Epithelial cell of prostate (primary cell): ENCODE data around the gene TSPO.

Source experiments
- DNase-seq: peaks from one replicate; pipeline ENCODE4 v3.0.0-alpha.2; 2011; ENCODE audit warnings: low read depth, low spot score
- H3K27ac ChIP-seq: fragments of 450-650 bp; 2 replicates; pipeline ENCODE4 v1.5.1; 2017; ENCODE audit warnings: mild to moderate bottlenecking

The TSPO gene

DNA sequence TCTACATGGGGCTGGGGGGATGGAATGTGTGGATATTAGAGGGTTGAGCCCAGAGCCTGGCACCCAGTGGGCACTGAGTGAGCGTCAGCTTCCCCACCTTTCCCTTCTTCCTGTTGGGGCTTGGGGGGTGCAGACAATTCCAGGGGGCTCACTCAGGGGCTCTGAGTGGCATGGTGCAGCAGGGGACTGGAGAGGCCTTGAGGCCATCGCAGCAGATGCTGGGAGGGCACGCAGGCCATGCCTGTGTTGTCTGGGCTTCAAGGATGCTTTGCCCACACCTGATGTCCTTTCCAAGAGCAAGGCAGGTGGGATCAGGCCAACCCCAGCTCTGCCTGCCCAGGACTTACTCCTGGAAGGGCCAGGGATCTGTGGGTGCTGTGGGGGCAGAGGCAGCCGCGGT, 46.8 kb downstream of the TSPO start:
- H3K27ac ChIP-seq: no peak overlapping the region
- DNase-seq: no peak

DNA sequence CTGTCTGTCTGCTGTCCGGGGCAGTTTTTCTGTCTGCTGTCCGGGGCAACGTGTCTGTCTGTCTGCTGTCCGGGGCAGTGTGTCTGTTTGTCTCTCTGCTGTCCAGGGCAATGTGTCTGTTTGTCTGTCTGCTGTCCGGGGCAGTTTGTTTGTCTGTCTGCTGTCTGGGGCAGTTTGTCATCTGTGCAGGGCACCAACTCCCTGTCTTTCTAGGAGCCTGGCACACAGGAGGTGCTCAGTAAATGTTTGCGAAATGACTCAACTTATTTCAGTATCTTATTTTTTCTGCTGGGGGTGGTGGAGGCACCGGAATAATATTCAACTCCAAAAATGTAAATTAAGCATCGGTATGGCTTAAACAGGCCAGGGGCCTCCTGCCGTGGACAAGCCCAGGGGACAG, 47.6 kb downstream of the TSPO start:
- no peak overlapping the region for H3K27ac ChIP-seq
- no peak for DNase-seq

DNA sequence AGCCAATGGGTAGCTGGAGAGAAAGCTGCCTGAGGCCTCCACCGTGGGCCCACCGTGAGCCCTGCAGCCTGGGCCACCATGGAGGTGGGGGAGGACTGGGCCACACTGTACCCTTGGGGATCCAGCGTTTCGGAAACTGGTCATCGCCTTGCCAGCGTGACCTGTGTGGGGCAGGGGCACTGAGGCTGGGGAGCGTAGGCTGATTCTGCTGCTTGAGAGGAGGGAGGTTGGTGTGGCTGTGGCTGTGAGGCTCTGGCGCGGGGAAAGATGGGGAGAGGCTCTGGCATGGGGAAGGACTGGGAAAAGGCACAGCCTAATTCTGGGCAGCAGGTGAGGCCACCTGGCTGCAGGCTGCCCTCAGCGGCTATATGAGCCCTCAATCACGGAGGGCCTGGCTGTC, 48.2 kb downstream of the TSPO start:
- no peak for DNase-seq
- no peak overlapping the region for H3K27ac ChIP-seq

DNA sequence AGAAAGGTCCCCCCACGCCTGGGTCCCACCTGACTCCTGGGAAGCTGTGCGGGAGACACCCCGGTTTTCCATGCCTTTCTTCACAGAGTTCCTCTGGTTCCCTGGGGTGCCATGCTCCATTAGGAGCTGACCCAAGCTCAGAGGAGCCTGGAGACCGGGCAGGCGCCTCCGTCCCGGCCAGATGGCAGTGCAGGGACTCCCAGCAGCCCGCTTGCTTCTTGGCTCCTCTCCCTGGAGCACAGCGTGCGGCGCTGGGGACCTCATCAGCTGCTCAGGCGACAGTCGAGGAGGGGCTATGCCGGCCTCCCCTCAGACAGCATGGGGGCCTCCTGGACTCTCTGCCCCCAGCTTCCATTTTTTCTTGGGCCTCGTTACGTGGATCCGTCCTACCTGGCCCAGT, 48.7 kb downstream of the TSPO start:
- DNase-seq: no peak
- no peak overlapping the region for H3K27ac ChIP-seq

DNA sequence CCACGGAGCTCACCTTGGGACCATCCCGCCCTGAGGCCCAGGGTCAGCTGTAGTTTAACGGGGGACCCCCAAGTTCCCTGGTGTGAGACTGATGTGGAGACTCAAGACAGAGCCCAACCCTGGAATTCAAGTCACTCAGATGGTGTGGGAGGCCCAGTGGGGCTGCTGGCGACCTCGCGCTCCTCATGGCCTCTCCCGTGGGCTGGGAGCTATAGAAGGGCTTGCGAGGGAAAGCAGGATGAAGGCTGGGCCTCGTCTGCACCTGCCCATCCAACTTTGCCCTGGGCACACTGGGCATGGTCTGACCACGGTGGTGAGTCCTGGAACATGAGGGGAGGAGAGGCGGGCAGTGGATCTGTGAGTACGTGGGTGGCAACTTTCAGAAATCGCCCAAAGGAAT, 49.2 kb downstream of the TSPO start:
- H3K27ac ChIP-seq: no peak overlapping the region
- DNase-seq: no peak

DNA sequence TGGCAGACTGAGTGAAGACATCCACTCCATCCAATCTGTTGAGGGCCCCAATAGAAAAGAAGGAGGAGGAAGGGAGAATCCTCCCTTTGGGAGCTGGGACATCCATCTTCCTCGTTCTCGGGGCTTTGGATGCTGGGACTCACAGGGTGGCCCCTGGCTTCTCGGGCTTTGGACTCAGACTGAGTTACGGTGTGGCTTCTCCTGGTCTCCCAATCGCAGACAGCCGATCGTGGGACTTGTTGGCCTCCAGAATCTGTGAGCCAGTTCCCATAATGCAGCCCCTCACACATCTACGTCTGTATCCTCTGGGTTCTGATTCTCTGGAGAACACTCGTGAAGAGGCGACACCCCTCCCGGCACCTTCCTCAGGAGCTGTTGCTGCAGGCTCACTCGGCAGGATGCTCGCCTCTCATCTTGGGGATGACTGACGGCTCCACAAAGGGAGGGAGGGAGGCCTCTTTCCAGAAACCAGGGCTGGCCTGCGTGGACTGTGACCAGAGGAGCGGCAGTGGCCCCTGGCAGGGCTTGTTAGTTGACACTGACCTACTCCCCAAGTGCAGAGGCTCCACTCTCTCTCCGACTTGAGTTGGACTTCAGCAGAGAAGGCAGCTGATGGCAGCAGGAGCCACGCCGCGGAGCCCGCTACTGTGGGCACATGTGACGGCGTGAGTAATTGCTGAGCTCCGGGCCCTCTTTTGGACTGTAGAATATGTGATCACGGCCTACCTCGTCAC, 50.3 kb downstream of the TSPO start:
- no peak overlapping the region for H3K27ac ChIP-seq
- DNase-seq: no peak

DNA sequence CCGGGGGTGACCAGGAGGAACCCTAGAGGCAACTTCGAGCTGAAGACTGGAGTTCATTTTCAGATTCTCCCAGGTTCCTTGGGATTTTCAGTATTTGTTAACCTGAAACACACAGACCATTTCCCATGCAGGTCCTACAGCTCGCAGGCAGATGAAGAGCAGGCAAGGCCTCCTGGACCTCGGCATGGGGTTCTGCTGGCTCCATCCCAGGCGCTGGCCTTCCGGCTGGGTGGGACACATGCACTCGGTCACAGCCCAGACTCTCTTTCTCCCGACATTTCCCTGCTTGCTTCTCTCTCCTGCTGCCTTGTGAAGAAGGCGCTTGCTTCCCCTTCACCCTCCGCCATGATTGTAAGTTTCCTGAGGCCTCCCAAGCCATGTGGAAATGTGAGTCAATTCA, 51.0 kb downstream of the TSPO start:
- no peak for DNase-seq
- no peak overlapping the region for H3K27ac ChIP-seq

DNA sequence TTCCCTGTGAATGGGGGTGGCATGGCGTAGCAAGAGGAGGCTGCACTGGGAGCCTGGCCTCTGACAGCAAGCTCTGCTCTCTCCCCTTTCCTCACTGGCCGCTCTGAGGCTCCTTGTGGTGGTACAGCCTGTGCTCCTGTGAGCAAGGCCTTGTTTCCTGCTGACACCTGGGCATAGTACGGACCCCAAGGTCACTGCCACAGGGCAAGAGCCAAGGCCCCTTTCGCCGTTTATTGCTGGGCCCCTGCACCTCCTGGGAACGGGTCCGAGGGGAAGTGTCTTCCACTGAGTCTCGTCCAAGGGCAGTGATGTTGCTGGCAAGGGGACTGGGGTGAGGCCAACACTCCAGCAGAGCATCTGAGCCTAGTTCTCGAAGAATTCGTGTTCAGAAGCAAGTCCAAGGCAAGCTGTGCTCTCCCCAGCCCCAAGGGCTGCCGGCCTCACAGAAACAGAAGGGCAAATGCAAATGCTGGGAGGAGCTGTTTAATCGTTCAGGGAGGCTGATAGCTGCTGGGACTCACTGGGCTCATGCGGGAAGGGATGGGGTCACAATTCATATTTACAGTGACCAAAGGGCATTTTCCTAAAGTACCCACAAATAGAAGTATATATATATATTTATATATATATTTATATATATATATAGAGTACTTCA, 51.5 kb downstream of the TSPO start:
- no peak overlapping the region for H3K27ac ChIP-seq
- DNase-seq: no peak

DNA sequence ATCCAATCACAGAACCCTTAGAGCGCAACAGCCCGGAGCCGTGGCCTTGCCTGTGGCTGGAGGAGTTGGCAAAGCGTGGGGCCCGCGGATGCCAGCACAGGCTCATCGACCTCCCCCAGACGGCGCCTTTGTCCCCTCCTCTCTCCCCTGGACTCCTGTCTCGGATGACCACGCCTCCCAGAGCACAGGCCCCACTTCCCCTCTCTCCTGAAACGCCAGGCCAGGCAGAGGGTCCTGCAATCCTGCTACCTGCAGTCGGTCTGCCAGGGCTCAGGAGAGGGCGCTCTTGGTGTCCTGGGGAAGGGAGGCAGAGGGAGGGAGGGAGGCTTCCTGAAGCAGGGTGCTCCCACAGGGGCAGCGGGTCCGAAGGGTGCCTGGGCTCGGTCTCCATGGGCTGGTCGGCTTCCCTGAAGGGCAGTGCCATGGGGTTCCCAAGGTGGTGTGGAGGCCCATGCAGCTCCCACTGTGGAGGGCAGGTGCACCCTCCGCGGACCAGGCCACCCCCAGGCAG, 52.2 kb downstream of the TSPO start:
- no peak overlapping the region for H3K27ac ChIP-seq
- no peak for DNase-seq

DNA sequence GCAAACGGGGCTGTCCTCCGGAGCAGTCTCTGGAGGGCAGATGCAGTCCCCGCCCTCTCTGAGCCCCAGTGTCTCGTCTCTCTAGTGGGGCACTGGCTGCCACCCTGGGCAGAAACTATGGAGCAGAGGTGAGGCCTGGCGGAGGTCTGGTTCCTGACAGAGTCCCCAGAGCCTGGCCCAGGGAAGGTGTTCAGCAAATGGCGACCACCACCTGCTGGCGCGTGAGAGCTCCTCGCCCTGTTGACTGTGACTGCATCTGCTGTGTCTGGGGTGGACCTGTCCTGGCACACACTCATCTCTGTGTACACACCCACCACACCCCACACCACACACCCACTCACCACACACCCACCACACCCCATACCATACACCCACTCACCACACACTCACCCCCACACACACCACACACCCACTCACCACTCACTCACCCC, 53.9 kb downstream of the TSPO start:
- DNase-seq: no peak
- H3K27ac ChIP-seq: no peak overlapping the region

DNA sequence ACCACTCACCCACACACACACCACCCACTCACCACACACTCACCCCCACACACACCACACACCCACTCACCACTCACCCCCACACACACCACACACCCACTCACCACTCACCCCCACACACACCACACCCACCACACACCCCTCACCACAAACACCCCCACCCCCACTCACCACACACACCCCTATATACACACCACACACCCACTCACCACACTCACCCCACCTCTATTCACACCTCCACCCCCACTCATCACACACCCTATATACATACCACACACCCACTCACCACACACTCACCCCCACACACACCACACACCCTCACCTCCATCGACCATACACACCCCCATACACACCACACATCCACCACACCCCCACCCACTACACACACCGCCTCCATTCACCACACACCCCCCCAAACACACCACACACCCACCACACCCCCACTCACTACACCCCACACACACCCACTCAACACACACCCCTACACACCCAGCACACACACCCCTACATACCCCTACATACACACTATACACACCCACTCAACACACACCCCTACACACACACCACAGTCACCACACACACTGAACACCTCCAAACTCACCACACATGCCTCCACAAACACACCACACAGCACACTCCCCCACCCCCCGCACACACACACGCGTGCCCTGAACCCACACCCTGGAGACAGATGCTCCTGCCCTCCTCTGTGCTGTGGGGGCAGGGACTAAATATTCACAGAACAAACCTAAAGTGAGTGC, 54.6 kb downstream of the TSPO start:
- DNase-seq: no peak
- H3K27ac ChIP-seq: no peak overlapping the region

DNA sequence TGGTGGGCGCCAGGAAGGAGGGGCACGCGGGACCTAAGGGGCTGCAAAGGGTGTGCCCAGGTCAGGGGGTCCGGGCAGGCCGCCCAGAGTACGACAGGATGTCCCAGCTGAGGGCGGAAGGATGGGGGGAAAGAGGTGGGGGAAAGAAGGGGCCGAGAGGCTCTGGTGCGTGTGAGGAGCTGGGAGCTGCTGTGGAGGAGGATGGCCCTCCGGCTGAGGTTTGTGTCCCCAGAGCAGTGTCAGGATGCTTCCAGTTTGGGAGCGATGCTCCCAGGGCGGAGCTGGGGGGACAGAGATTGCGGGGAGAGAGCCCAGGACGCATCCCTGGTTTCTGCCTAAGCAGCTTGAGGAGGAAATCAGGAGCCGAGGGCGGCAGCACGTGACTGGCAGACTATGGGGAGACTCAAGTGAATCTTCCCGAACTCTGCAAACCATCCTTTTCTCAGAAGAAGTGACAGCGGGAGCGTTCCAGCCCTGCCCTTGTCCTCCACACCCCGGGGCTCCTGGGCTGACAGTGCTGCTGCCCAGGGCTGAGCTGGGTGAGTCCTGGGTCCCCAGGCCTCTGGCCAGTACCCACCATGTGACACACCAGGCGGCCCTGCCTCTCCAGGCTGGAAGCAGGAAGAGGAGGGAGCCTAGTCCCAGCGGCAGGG, 55.3 kb downstream of the TSPO start:
- DNase-seq: no peak
- no peak overlapping the region for H3K27ac ChIP-seq

DNA sequence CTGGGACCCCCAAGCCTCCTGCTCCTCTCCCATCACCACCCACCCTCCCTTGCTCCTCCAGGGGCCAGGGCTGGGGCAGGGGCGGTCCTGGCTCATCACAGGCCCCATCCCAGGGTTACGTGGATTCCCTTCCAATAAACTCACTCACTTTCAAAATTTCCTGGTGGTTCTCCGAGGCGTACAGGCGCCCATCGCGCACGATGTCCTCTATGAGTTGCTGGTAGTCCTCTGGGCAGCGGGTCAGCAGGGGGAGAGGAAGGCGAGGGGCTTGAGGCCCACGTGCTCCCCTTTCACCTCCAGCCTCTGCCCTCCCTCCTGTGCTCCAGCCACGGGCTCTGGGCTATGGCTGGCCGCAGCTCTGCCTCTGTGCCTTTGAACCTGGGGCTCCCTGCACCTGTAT, 56.0 kb downstream of the TSPO start:
- DNase-seq: no peak
- no peak overlapping the region for H3K27ac ChIP-seq

DNA sequence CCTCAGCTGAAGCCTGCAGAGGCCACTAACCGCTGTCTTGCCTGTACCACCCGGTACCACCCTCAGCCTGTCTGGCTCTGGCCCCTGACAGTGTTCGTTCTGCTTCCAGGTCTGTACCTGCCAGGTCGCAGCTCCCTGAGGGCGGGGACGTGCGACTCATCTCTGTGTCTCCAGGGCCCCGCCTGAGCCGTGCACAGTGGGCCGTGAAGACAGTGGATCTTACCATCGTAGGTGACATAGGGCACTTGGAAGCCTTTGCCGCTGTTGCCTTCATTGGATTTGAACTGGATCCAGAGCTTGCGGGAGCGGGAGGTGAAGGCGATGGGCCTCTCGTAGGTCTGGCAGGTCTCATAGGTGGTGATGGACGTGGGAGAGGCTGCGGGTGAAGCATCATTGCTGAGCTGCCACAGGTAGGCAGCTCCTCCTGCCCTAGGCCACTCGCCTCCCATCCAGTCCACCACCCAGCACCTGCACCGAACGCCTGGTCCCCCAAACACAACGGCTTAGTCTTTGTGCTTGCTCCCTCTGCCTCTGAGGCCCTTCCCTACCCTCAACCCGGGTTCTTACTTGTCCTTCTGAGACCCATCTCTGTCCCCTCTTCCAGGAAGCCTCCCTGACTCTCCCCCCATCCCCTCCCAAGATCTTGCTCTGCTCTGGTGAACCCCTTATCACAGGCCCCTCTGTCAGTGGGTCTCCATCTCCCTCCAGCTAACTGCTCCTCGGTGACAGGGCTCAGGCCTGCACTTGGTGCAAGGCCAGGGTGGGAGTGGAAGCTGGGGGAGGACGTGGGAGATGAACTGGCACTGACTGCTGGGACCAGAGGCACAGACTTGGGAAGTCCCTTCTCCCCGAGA, 56.7 kb downstream of the TSPO start:
- H3K27ac ChIP-seq: no peak overlapping the region
- DNase-seq: no peak

DNA sequence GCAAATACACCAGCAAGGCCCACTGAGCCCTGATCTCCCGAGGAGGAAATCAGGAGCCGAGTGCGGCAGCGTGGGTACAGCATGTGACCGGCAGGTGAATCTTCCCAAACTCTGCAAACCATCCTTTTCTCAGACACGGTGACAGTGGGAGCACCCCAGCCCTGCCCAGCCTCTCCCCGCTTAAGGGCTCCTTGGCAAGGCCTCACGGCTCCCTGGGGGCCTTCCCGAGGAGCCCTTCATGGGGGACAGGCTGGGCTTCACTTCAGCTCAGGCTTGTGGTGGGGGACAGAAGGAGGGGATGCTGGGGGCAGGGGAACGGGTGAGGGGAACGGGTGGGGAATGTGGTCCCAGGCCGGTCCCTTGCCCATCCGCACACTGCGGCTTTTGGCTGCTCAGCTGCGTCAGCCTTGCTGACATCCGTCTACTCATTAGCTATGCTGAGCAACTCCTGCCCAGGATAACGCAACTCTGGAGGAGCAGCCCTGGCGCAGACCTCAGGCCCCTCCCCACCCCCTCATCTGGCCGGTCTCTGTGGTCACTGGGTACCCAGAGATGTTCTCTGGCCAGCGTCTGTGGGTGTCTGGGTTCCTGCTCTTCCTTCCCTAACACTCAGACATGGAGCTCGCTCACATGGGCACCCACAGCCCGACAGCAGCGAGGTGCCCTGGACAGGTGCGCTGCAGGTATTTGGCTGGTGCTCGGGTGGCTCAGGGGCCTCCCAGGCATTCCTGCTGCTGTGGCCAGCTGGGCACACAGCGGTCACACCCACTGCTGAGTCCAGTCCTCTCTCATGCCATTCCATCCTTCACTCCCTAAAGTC, 57.6 kb downstream of the TSPO start:
- no peak overlapping the region for H3K27ac ChIP-seq

DNA sequence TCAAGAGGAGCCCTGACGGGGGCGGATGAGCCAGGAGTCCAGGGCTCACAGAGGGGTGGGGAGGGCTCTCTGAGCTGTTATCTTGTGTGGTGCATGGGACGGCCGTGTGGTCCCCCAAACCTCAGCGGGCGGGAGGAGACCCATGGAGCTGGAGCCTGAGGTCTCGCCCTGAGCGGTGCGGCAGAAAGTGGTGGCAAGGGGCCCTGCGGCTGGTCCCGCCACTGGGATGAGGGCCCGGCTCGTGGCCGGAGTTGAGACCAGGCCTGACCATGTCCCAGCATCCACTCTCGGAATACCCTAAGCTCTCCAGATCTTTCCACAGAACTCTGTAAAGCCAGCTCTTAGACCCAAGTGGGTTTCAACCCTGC, 58.1 kb downstream of the TSPO start:
- DNase-seq: no peak

More for the DNA sequence above, 57.6 kb downstream of the TSPO start:
- no peak for DNase-seq

DNA sequence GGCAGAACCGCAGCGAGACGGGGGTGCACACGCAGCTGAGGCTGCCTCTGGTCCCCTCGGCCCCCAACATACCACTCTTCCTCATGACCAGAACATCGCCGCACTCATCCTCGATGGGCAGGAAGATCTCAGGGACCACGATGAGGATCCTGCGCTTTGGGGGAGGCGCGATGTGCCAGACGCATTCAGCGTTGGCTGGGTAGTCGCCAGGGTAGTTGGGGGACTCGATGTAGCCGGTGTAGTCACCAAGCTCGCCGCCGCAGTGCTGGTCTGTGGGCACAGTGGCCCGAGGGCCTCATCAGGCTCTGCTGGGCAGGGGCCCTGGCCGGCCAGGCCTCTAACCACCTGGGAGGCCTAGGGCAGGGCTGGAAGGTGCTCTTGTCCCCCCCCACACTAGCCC, 58.6 kb downstream of the TSPO start:
- H3K27ac ChIP-seq: no peak overlapping the region
- DNase-seq: no peak

More for the DNA sequence above, 58.1 kb downstream of the TSPO start:
- H3K27ac ChIP-seq: no peak overlapping the region

DNA sequence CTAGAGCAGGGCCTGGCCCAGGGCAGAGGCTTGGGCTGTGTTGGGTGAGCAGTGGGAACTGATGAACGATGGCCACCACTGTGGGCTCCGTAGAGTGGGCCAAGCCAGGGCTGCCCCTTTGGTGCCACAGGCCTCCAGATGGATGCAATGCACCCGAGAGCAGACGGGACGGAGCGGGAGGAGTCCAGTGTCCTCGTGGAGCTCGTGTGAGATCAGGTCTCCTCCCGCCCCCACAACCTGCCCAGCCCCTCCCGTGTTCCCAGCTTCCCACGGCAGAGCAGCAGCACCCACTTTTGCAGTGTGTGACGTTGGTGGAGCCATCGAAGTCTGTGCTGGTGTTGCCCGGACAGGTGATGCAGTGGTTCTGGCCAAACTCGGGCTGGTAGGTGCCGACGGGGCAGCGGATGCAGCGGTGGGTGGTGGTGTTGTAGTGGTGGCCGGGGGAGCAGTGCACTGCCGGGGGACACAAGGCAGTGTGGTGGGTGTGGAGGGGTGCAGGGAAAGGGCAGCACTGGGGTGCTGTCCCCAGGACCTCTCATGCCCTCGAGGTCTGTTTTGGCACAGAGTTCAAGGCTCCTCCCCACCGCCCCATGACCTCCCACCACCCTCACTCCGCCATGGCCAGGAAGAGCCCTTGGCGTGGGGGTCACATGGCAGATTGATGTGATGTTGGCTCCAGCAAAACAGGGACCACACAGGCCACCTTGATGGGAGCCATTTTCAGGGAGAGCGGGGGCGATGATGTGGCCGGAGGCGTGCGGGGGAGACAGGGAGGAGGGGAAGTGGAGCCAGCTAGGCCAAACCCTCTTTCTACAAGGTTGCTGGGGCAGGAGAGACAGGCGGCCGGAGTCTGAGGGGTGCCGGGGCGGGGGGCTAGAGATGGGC, 59.5 kb downstream of the TSPO start:
- H3K27ac ChIP-seq: no peak overlapping the region
- no peak for DNase-seq
